ENCODE measurements around the gene SLC18A2.

Gene SLC18A2

DNA sequence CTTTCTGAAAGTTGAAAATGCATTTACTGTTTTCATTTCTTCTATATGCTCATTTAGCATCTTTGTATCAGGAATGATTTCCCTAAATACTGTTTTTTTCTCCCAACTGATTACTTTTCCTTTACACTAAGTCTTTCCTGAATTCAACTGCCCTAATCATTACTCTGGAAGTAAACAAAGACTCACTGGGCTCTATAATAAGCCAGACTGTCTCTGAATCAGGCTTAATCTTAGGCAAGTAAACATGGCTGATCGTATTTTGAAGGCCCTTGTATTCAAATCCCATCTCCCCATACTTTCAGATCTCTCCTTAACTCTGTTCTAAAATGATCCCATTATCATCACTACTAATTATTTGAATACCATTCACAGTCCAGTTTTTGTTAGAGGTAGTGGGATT, 72.7 kb downstream of the SLC18A2 start:
- TF ChIP-seq CTCF (IDR thresholded peaks at IDR 0.05; ENCODE audit: borderline replicate concordance, insufficient read depth, low read depth, low read length): no peak
- H3K4me3 ChIP-seq (ENCODE audit: low read depth, low read length): no peak overlapping the region

DNA sequence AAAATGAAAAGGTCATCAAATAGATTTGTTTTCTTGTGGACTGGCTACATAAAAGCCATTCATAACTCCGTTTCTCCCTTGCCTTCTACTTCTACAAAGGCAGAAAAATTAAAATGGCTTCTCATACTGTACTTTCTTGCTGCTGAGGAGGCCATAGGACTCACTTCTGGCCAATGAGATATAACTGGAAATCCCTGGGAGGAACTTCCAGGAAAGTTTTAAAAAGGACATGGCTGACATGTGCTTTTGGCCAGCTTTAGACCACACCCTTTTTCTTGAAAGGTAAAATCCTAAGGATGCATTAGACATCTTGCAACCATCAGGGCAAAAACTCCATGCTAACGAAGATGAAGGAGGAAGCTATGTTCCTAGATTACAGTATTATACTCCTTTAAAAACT, 75.8 kb downstream of the SLC18A2 start:
- no peak for TF ChIP-seq CTCF (IDR thresholded peaks at IDR 0.05; ENCODE audit: borderline replicate concordance, insufficient read depth, low read depth, low read length)
- H3K4me3 ChIP-seq (ENCODE audit: low read depth, low read length): no peak overlapping the region

- no peak overlapping the region for H3K4me3 ChIP-seq (ENCODE audit: low read depth, low read length)
- no peak for TF ChIP-seq CTCF (IDR thresholded peaks at IDR 0.05; ENCODE audit: borderline replicate concordance, insufficient read depth, low read depth, low read length)
Measured at GRCh38 chr10:117318909-117319308, 78.0 kb downstream of the SLC18A2 start.

GRCh38 chr10:117320050-117320665, 79.2 kb downstream of the SLC18A2 start:
- H3K4me3 ChIP-seq (ENCODE audit: low read depth, low read length): no peak overlapping the region
- peak; percentile 50; the same call in 1 of the 2 replicates for TF ChIP-seq CTCF (IDR thresholded peaks at IDR 0.05; ENCODE audit: borderline replicate concordance, insufficient read depth, low read depth, low read length)

DNA sequence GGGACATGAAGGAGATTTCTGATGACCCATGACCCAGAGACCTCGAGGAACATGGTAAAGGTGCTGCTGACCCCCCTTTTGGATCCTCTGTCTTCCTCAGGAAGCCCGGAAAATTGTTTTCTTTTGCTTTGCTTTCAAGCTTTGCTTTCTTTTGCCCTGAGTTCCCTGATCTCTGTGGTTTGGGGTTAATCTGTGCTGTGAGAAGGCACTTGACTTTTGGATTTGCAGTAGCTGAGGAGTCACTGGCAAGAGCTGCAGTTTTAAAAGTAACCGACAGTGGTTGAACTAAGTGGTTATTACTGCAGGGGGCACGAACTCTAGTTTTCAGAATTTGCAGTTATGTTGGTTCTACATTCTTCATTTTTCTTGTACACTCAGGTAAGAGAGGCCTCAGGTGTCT, 81.3 kb downstream of the SLC18A2 start:
- H3K4me3 ChIP-seq (ENCODE audit: low read depth, low read length): no peak overlapping the region
- TF ChIP-seq CTCF (IDR thresholded peaks at IDR 0.05; ENCODE audit: borderline replicate concordance, insufficient read depth, low read depth, low read length): no peak

DNA sequence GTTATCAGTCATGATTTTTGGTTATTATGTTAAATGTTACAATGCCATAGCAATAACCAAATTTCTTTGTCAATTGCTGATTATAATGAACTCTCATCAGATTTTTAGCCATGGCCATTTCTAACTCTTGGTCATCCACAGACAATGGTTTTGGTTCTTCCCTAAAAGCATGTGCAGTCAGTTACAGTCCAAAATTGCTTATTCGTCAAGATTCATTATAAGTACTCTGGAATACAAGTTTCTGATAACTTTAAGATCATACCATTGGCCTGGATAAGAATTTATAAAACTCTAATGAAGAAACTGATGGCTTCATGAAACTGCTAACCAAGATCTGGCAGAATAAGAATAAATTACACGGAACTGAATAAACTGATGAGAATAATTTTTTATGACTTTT, 83.5 kb downstream of the SLC18A2 start:
- TF ChIP-seq CTCF (IDR thresholded peaks at IDR 0.05; ENCODE audit: borderline replicate concordance, insufficient read depth, low read depth, low read length): no peak
- H3K4me3 ChIP-seq (ENCODE audit: low read depth, low read length): no peak overlapping the region

DNA sequence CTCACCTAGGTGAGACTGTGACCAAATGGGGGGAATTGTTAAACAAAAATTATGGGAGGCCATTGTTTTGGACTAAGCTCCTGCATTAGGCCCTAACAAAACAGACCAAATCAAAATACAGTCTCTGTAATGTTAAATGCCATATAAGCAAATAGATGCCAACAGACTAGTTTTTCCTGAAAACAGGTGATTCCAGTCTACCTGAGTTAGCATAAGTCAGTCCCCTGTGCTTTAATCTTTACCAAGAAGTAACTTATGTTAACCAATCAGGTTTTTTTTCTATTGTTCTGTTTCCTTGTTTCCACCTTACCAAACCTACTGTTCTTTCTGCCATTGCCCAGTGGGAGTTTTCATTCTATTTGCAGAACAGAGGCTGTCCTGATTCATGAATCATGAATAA, 86.3 kb downstream of the SLC18A2 start:
- no peak for TF ChIP-seq CTCF (IDR thresholded peaks at IDR 0.05; ENCODE audit: borderline replicate concordance, insufficient read depth, low read depth, low read length)
- H3K4me3 ChIP-seq (ENCODE audit: low read depth, low read length): no peak overlapping the region

Measured in GM12875 (cell line).